HG03342 (cell line): ENCODE results near the gene NUB1.

Experiments
- ATAC-seq: cut with Tn5 transposase; IDR thresholded peaks from one replicate; pipeline ENCODE4 v1.9.1; 2021; ENCODE audit warnings: mild to moderate bottlenecking, moderate library complexity; ENCODE audit not compliant: unreplicated experiment

NUB1 gene

DNA sequence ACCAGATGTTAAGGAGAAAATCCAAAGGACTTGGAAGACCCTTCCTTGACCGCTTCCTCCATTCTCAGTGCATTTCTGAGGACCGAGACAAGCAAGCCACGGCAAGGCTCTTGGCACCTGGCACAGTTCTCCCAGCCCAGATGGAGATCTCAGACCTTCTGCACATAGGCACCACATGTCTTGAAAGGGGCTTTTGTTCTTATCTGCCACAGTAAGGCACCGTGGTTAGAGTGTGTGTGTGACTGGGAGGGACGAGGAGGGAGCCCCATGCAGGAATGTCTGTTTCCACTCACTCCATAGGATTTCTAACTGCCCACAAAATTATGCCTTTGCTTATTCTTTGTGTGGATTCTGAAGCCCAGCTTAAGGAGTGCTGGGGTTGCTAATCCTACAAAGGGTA lies 78.5 kb downstream of the NUB1 start:
- ATAC-seq, result no peak

DNA sequence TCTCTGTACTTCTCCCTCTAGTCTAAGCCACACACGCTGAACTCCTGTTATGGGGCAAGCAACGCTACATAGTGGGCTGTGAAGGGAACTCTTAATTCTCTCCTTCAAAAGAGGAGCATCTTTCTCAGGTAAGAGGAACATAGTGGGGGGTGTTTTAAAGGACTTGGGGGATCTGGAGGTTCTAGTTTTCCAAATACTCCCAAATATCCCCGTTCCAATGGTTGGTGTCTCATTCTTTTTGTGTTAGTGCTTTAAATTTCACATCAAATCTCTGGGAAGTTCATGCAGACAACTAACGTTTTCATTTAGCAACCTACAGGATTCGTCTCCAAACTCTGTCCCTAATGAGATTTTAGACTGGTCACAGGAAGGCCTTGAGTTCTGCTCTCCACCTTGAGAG lies 80.6 kb downstream of the NUB1 start:
- no peak for ATAC-seq

DNA sequence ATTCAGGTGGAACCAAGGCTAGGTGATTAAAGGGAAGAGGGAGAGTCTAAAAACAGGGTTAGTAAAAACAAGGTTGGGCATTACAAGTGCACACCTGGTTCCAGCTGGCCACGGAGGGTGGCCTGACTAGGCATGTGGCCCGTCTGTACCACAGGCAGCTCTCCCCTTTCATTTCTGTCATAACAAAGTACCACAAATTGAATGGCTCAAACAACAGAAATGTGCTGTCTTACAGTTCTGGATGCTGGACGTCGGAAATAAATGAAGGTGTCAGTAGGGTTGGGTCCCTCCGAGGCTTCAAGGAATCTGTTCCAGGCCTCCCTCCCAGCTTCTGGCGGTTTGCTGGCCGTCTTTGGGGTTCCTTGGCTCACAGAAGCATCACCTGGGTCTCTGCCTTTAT lies 81.6 kb downstream of the NUB1 start:
- no peak for ATAC-seq

GRCh38 chr7:151423936-151424335 lies 82.3 kb downstream of the NUB1 start:
- no peak for ATAC-seq

- no peak for ATAC-seq
These were observed 83.2 kb downstream of the NUB1 start for GRCh38 chr7:151424799-151425198.

- ATAC-seq, result no peak
These were observed 84.2 kb downstream of the NUB1 start for GRCh38 chr7:151425670-151426440.

GRCh38 chr7:151426441-151426903 lies 84.9 kb downstream of the NUB1 start:
- no peak for ATAC-seq

GRCh38 chr7:151426904-151427704 lies 85.5 kb downstream of the NUB1 start:
- no peak for ATAC-seq

DNA sequence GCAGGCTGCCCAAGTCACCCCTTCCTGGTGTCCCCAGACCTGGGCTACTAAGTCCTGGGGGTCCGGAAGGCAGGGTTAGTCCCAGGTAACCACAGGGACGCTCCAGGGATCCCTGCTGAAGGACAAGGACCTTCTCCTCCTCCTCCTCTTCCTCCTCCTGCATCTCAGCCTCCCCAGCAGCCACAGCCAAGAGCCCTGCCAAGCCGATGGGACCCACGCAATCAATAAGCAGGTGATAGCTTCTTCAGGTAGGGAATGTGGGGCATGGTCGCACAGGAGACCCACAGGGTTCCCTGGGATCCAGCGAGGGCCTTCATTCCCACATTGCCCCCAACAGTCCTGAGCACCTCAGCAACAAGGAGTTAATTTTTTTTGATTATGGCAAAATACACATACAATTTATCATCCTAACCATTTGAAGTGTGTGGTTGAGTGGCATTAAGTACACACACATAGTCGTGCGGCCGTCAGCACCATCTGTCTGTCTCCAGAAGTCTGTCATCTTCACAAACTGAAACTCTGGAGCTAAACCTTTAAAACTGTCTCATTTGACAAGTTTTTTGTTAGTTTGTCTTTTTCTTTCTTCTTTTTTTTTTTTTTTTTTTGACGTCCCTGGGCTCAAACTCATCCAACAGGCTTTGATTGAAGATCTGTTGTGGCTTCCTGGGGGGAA lies 86.2 kb downstream of the NUB1 start:
- ATAC-seq, result no peak
